Mammary epithelial cell (primary cell): ENCODE results near the gene ACADM.
"Not testable (repeated sequence)": the region's sequence is repeated elsewhere in the genome, so short reads cannot be mapped to it uniquely, and the experiment has no call there.

ENCODE experiments used
- CTCF ChIP-seq, 2 donors: IDR thresholded peaks in 1 of 2; conservative IDR thresholded peaks in 1 of 2; 2 replicates each; pipeline ENCODE4 v1.5.1; 2011 to 2012; ENCODE audit warnings: inconsistent platforms in 2 of 2, low read length in 2 of 2, mild to moderate bottlenecking in 2 of 2, control low read depth in 1 of 2, low read depth in 1 of 2; ENCODE audit not compliant: insufficient read depth in 1 of 2; ENCODE audit errors: extremely low read depth in 1 of 2
- EZH2 ChIP-seq: IDR thresholded peaks from 2 replicates; pipeline ENCODE4 v1.6.1; 2012; ENCODE audit warnings: low read length, inconsistent platforms, borderline replicate concordance

- TF ChIP-seq CTCF (conservative IDR thresholded peaks at IDR 0.05 in 1 of 2, IDR thresholded peaks at IDR 0.05 in 1 of 2; ENCODE audit: extremely low read depth in 1 of 2, insufficient read depth in 1 of 2, low read depth in 1 of 2, low read length in 2 of 2); EZH2: not testable (repeated sequence)
Observed at GRCh38 chr1:75677964-75678363, 46.5 kb upstream of the ACADM start.
